Ovary (tissue), 9 donors: ENCODE measurements around the gene EYA2. TPM values are rescaled to one million over a fixed set of nuclear protein-coding genes. Genes with fewer than 3 reads are reported as not detected.

Experiments used
- DNase-seq, 5 donors: peaks; one replicate each; pipeline ENCODE4 v3.0.0-alpha.2; 2019 to 2020
- H3K27ac ChIP-seq, 2 donors: fragments of 200-600 bp; one replicate each; pipeline versions ENCODE4 v1.5.1 to v1.8.0; 2019 to 2022
- H3K27me3 ChIP-seq: fragments of 200-600 bp; one replicate; pipeline ENCODE4 v1.8.0; 2022
- H3K36me3 ChIP-seq: fragments of 200-600 bp; sonication (generic); one replicate; pipeline ENCODE4 v1.5.1; 2019
- H3K4me1 ChIP-seq: one replicate; pipeline ENCODE4 v1.8.1; 2013; ENCODE audit warnings: mild to moderate bottlenecking, moderate library complexity; ENCODE audit not compliant: insufficient read depth
- H3K4me3 ChIP-seq: fragments of 200-600 bp; sonication (generic); one replicate; pipeline ENCODE4 v1.5.1; 2017
- H3K9me3 ChIP-seq, 2 donors: fragments of 200-600 bp in 1 of 2; sonication (generic) in 1 of 2; one replicate each; pipeline versions ENCODE4 v1.5.1 to v1.8.1; 2013 to 2019; ENCODE audit warnings: mild to moderate bottlenecking in 1 of 2, moderate library complexity in 1 of 2
- CTCF ChIP-seq, 3 donors: fragments of 450-650 bp in 2 of 3; fragments of 200-600 bp in 1 of 3; IDR thresholded peaks; one replicate each; pipeline versions ENCODE4 v1.5.1 to v1.8.0; 2016 to 2022; ENCODE audit warnings: antibody characterized with exemption in 3 of 3, mild to moderate bottlenecking in 1 of 3
- EP300 ChIP-seq: sonication (generic); formaldehyde crosslinking; IDR thresholded peaks from one replicate; pipeline ENCODE4 v1.6.1; 2017; ENCODE audit warnings: antibody characterized with exemption
- POLR2A ChIP-seq: fragments of 450-650 bp; IDR thresholded peaks from one replicate; pipeline ENCODE4 v1.6.1; 2017; ENCODE audit warnings: antibody characterized with exemption, mild to moderate bottlenecking, moderate library complexity
- WGBS, 3 donors: extraction: QIAGEN DNeasy Blood & Tissue Kit in 1 of 3; methylation state at CpG; one replicate each; pipeline versions ENCODE4 v1.1.5 to v1.1.7; 2013 to 2017; 5-methylcytosine and 5-hydroxymethylcytosine counted together
- intact Hi-C, 4 donors: fragments of 100-400 bp; cut with DNase I; formaldehyde crosslinking; loops; one replicate each; pipeline versions ENCODE4 v1.11.0 to v1.15.1; 2022 to 2023
- polyA plus RNA-seq, 2 donors: library from polyadenylated mRNA; stranded (reverse); fragments of 200-250 nt in 1 of 2; fragments of 350-450 nt in 1 of 2; fragmentation: Illumina TruSeq in 1 of 2; extraction: RNeasy Lipid Tissue Mini Kit (QIAGEN cat#74804) in 1 of 2; gene quantifications; one replicate each; pipeline ENCODE4 v1.2.3, GENCODE V29; 2013 to 2014
- total RNA-seq, 7 donors: library from RNA; depleted of rRNA in 2 of 7; stranded (reverse); fragments of >200 nt in 2 of 7; fragmentation: NEBNext Ultra II Directional in 3 of 7; extraction: Animal tissue kit (Norgen Biotek cat#: 25700) in 3 of 7; gene quantifications; one replicate each; pipeline versions ENCODE4 v1.1.0 to v1.2.4, GENCODE V29; 2016 to 2023
- donor health status: DM: no; HTN: no; CAD: no; lungs with moderate emphysema.
- donor health status: DM: no; HTN: no; CAD: no.
- donor health status: Bipolar disorder and iron deficiency.
- donor health status: DM: yes; HTN: yes; CAD: no.
- donor health status: DM: no; HTN: no; CAD: no.
- donor health status: DM: yes; HTN: yes; CAD: no.

EYA2 gene
- total and polyA plus RNA-seq, 9 donors, result 0.18 to 7.6 (median 1.7) TPM

- Histone ChIP-seq H3K36me3 (no peaks in the 10 kb centered on the region), H3K4me3 (no peak overlapping the region), H3K4me1 (no peaks in the 10 kb centered on the region), H3K27ac (no peak overlapping the region), H3K9me3 (no peaks in the 10 kb centered on the region), H3K27me3 (no peaks in the 10 kb centered on the region)
- TF ChIP-seq EP300 (no peak), POLR2A (no peak), CTCF (IDR thresholded peaks at IDR 0.05) (no peak)
- intact Hi-C loops, result no loop called here
- WGBS, 3 donors, result 57 to 64% (median 60%) methylated on average over 4 of the region's 4 CpGs
- no peak for DNase-seq
These were observed 98.9 kb downstream of the EYA2 start for GRCh38 chr20:46993465-46994095.

- H3K27ac ChIP-seq, result no peak overlapping the region
- H3K4me1 ChIP-seq, result no peaks in the 10 kb centered on the region
- WGBS, 3 donors, result 51 to 66% (median 52%) methylated on average over 5 of the region's 5 CpGs
- intact Hi-C loops, result no loop called here
- DNase-seq, result no peak
- TF ChIP-seq POLR2A, result no peak
- no peak for TF ChIP-seq CTCF (IDR thresholded peaks at IDR 0.05)
- TF ChIP-seq EP300, result no peak
- H3K27me3 ChIP-seq, result no peaks in the 10 kb centered on the region
- H3K36me3 ChIP-seq, result no peaks in the 10 kb centered on the region
- H3K4me3 ChIP-seq, result no peak overlapping the region
- no peaks in the 10 kb centered on the region for H3K9me3 ChIP-seq
These were observed 99.7 kb downstream of the EYA2 start for GRCh38 chr20:46994341-46994740.

- 51 to 63% (median 59%) methylated on average over 5 of the region's 5 CpGs for WGBS, 3 donors
- no peak overlapping the region for H3K4me3 ChIP-seq
- H3K9me3 ChIP-seq, result no peaks in the 10 kb centered on the region
- DNase-seq, result no peak
- H3K36me3 ChIP-seq, result no peaks in the 10 kb centered on the region
- intact Hi-C loops, result no loop called here
- no peak overlapping the region for H3K27ac ChIP-seq
- no peak for TF ChIP-seq EP300
- TF ChIP-seq CTCF (IDR thresholded peaks at IDR 0.05), result no peak
- TF ChIP-seq POLR2A, result no peak
- H3K4me1 ChIP-seq, result no peaks in the 10 kb centered on the region
- H3K27me3 ChIP-seq, result no peaks in the 10 kb centered on the region
These were observed 101.0 kb downstream of the EYA2 start for GRCh38 chr20:46995561-46996142.

GRCh38 chr20:46997187-46997586, 102.5 kb downstream of the EYA2 start:
- Histone ChIP-seq H3K9me3 (no peaks in the 10 kb centered on the region), H3K27me3 (no peaks in the 10 kb centered on the region), H3K36me3 (no peaks in the 10 kb centered on the region), H3K4me1 (no peaks in the 10 kb centered on the region), H3K27ac (no peak overlapping the region), H3K4me3 (no peak overlapping the region)
- WGBS, 3 donors, result 30 to 59% (median 30%) methylated on average over 2 of the region's 2 CpGs
- TF ChIP-seq EP300 (no peak), CTCF (IDR thresholded peaks at IDR 0.05) (no peak), POLR2A (no peak)
- intact Hi-C loops, result no loop called here
- no peak for DNase-seq
